GM19239 (cell line): ENCODE data around the gene SATB1.
A peak's percentile ranks its signal among the peaks of the same experiment; 100 is the strongest.

Source experiments
- DNase-seq: peaks from one replicate; pipeline ENCODE4 v3.0.0; 2011; ENCODE audit warnings: low spot score; ENCODE audit not compliant: insufficient read length
- FAIRE-seq: peaks from 2 replicates; lab custom pipeline; 2011; peaks lifted over from hg19 to GRCh38; lab: Jason Lieb, UNC

SATB1 gene

DNA sequence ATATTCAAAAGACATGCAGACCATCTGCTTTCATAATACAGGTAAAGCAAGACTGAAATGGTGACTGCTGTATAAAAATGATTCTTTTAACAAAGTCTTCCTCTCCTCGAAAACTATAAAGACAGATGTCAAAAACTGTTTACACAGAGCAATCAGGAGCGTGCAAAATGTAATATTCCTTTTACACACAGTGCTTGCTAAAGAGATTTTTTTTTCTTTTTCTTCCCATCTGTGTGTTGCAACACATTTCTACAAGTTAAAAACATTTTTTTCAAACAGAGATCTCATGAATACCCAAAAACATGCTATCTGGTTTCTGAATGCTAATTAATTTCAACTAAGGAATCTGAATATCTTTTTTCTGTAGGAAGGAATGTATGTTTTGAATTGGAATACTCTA, 22.1 kb downstream of the SATB1 start:
- no peak for DNase-seq

DNA sequence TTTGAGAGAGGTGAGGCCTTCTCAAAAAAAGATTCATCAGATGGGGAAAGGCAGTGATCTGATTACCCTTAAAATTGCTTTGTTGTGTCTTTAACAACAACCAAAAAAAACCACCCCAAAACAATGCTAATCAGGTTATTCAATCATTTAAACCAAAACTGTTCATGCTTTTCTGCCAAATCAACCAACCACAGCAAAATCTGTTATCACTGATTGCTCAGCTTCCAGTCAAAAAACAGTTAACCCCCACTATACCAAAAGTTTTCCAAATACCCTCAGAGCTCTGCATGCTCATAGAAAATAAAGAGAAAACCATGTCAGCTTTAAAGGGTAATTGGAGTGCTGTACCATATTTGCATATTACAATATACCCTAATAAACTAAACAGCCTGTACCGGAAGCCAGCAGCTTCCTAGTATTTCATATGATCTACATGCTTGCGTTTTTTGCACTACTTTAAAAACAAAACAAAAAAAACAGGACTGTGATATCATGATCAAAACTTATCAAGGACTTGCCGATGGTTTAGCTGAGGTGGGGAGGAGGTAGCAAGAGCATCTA, 22.8 kb downstream of the SATB1 start:
- no peak for DNase-seq
- no peak for FAIRE-seq

More for the DNA sequence above, 22.1 kb downstream of the SATB1 start:
- no peak for FAIRE-seq

DNA sequence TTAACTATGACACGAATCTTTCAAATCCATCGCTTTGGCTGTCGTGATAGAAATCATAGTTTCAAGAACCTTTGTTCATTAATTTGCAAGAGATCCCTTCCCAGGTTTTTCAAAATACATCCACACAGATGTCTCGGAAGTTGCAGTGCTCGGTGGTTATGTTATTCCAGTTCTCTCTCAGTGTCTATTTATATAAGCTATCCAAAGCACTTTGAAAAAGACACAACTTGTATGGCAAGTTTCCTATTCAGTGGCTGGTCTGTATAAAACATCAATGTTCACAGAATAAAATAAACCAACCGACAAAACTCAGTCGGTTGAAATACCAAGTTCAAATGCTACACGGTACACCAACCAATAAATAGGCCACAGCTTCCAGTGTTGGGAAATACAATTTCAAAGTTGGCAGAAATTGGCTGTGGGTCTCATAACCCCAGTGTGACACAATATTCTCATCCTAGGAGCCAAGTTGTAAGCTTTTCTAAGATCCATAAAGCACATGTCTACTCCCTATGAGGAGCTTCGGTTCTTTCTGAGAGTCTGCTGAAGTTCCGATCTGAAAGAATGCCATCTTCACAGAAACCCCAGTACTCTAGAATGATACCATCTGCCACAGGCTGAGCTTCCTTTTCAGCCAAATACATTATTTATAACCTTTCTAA, 23.7 kb downstream of the SATB1 start:
- FAIRE-seq, result no peak
- DNase-seq, result no peak

DNA sequence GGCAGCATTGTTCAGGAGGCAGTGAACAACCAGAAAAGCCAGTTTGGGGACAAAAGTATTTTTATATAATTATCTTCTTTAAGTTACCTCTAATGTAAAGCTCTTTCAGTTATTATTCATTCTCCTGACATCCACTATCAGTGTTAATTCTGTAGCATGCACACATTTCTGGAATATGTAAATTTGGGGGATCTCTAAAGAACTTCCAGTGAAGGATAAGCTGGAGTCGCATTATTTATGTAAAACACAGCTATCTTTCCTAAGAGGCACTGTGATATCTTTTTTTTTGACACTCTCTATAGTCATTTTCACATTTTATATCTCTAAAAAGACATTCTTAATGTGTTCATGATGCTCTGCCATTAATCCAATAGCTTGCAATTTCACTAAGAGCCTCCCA, 26.7 kb downstream of the SATB1 start:
- DNase-seq (no peak), FAIRE-seq (no peak)

DNA sequence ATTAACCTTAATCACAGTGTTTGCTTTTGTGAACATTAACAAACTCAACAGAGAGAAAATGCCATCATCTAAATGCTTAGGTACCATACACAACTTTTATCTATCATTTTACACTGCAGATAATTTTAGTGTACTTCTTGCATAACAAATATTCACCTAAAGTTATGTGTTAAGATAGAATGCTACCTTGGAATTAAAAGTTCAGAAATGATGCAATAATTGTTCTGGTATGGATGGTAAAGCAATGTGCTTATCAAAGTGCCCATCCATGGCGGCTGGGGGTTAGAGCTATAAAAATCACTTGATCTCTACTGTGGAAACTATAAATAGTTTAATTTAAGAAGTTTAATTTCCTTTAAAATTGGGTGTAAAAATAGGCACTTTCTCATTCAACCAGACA, 28.7 kb downstream of the SATB1 start:
- DNase-seq (no peak), FAIRE-seq (no peak)

DNA sequence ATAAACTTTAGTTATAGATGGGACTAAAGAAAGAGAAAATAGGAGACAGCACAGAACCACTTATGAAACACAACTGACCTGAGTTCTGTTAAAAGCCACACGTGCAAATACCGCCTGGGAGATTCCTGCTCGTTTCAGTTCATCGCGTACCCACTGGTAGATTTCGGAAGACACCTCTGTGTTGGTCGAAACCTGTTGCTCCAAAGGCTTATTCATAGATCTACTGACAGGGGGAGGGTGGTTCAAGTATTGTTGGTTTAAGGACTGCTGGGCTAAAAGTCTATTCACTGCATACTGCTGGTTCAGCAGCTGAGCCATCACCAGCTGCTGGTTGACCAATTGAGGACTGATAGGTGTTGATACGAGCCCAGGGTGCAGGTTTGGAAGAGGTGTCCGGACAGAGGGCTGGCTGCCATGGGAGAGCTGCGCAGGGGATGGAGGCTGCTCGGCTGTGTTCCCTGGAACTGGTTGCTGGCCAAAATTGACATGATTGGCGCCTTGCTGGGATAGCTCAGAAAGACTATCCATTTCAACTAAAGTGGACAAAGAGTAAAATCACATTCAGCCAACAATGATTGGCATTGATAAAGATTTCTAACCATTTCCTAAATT, 30.6 kb downstream of the SATB1 start:
- no peak for FAIRE-seq
- DNase-seq, result no peak

DNA sequence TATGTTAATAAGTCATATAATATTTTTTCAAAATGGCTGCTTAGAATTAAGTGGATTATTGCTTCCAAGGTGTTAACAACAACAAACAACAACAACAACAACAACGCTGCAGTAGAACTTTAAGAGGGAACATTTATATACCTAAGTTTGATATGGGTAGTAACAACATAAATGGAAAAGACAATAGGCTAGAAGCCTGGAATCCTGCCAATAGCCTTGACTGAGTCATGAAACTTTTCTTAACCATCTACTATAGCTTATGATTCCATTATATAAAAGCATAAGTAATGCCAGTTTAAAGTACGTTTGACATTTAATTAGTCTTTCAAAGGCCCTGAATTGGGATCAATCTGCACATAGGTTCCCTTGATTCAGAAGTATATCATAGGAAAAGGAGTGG, 31.2 kb downstream of the SATB1 start:
- no peak for DNase-seq

DNA sequence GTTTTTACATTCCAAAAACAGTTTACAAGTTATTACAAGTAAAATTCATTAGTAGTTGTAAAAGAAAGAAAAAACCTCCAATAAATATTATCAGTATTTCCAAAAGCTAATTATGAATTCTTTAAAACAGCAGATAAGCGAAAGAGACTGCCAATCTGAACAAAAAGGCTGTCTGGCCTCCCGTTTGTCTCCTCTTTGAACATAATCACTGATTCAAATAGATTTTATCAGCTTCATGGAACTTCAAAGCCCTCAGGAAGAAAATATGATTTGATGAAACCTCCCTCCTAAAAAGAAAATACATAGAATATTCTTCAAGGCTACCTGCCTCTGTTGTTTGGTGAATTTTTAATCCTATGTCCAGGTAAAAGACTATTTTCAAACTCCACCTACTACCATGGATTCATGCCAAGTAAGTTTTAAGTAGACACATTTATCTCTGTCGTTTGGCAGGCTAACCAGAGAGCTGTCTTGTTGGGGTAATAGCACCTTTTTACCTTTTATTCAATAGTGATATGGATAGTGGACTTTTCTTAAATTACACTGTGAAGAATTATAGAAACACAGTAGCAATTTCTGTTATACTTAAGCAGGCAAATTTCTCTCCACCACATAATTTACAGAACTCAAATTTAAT, 35.0 kb downstream of the SATB1 start:
- FAIRE-seq (no peak), DNase-seq (no peak)

More for the DNA sequence above, 31.2 kb downstream of the SATB1 start:
- no peak for FAIRE-seq

DNA sequence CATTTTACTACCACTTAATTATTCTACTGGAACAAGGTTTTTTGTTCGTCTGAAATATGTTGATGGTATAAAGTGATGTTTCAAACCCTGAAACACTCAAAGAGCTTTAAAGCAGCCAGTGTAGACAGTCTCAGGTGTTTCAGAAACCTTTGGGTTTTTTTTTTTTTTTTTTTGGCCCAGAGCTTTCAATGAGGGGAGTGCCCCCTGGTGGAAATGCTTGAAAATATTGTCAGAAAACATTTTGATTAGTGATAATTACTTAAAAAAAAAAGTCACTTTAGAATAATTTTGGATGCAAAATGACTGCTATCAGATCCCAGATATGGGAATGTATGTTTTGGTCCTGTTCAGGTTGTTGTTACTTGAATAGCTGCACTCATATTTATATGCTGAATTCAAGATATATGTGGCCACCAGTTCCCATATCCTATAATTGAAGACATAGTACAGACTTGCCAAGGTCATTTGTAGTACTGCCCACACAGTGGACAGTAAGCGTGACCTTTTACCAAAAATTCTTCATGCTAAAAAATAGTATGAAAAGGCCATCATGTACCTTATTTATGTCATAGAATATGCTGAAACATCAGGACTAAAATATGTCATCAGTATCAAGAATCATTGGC, 35.9 kb downstream of the SATB1 start:
- FAIRE-seq (peak; percentile 84), DNase-seq (no peak)

DNA sequence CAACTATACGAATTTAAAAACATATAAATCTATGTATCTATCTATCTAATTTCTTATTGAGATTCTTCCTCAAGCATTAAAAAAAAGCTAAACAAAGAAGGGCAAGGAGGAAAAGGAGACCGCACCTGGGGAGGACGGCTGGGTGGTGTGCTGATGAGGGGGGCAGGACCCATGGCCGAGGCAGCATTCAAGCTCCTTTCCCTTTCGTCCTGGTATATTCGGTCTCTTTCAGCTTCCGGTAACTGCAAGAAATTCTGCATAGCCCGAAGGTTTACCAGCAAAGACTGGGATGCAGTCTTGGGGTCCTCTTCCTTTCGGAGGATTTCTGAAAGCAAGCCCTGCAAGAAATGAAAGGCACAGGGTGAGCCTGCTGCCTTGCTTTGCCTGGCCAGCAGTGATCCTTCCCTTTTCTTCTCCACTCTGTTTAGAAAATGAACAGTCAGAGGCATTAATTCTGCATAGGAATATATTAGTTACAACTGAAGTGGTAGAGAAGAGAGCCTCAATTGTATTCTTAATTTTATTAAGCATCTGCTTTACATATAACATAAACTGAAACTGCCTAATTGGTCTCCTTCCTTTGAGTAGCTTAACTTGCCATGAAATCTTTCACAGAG, 38.8 kb downstream of the SATB1 start:
- no peak for FAIRE-seq
- no peak for DNase-seq

DNA sequence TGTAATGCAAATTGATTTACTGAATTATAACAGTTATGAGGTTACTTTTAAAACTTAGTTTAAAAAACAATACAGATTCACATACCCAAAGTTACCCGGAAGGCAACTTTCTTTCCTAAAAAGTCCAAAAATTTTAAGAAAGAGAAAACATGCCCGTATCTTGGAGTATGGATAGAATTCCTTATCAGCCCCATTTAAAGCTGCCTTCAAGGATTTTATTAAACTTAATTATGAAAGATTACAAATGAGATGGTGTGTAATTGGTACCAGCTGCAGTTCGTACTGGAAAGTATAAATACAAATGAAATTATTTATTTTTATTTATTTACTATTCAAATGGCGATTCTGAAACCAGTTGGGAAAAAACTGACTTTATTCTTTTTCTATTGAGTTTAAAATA, 39.4 kb downstream of the SATB1 start:
- DNase-seq, result no peak
- FAIRE-seq, result no peak

DNA sequence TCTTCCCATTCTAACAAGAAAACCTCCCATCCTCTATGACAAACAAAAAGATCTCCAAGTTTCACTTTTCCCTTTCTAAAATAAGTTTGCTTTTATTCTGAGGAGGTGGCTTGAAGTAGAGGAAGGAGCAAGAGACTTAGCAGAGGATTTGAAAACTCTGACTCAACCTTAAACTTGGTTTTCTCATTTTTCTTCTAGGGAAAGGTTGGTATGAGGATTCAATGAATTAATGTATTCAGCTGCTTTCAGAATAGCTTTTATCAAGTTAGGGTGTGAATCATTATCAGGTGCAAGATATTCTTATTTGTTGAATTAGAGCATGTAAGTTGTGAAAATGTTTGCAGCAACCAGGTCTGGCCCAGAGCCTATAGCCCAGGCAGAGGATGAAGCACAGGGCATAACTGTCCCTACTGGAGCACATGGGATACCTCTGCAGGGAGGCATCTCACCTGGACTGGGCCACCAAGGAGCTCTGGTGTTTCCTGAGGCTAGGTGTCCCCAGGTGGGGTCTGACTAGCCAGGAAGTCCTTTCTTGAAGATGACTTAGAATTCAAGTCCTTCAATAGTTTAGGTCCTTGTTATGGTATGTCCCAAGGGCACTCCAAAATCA, 42.3 kb downstream of the SATB1 start:
- no peak for FAIRE-seq

DNA sequence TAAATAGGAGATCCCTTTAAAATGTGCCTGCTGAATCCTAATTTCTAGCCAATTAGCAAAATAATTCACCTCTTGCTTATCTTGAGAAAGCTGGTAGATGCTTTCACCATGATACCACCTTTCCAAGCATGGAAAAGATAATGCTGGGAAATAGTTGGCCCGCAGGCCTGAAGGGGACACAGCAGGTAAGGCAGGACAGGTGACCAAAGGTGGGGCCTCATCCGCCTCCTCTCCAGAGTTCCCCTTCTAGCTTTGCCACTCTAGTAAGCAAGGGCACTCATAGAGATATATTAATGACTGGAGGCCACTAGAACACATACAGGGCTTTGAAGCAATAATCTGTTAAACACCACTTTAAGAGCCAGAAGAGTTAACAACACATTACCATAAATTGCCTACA, 45.5 kb downstream of the SATB1 start:
- DNase-seq, result no peak
- FAIRE-seq, result no peak

More for the DNA sequence above, 42.3 kb downstream of the SATB1 start:
- DNase-seq, result no peak

DNA sequence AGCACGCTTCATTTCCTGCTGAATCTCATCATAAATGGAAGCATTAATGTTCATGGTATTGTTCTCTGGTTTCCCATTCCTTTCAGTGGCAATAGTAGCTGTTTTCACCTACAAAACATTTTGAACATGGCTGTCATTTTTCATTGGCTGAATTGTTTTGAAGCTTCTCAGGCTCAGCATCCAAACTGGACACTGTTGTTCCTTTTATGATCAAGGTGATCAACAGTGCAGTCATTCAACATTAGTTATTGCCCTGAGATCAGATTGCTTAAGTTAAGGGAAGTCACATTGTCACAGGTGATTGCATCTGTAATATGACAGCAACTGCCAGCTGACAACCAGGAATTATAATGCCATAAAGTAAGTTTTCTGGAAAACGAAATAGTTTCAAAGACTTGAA, 46.9 kb downstream of the SATB1 start:
- no peak for FAIRE-seq
- DNase-seq, result no peak

DNA sequence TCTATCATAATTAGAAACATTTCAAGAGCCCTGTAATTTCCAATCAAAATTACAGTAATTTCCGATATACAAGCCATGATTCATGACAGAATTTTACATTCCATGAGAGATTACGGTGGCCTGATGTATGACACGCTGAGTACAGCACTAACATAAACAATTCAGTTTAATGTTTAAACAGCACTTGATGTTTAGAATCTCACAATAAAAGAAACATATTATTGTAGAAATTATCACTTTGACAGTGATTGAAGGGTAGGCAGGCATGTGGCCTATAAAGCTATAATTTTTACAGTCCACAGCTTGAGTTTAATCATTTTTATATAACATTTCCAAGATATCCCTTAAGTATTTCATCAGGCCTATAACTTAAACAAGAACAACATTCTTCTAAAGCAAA, 48.5 kb downstream of the SATB1 start:
- no peak for FAIRE-seq
- no peak for DNase-seq

DNA sequence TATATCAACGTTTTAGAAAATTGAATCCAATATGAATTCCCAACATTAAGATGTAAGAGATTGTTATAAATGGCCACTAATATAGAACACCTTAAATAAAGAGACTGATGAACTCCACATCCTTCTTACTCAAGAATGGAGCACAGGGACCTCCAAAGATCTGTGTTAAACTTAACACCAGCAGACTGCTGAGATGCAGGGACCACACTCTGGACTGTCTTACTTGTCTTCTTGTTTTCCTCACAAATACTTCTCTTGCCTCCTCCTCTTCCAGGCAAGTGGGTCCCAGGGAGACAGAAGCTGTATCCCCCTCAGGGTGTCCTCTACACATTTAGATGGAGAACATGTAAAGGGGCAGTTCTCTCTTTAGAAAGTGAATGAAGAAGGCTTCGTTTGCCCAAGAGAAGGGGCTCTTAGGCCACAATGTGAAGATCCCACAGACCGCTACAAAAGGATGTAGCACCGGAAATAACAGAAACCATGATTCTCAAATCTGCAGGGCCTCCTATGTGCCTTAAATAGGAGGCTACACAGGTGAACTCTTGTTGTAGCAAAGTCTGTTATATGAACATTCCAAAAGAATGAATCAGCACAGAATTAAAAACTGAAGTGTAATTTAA, 52.2 kb downstream of the SATB1 start:
- DNase-seq (no peak), FAIRE-seq (no peak)

DNA sequence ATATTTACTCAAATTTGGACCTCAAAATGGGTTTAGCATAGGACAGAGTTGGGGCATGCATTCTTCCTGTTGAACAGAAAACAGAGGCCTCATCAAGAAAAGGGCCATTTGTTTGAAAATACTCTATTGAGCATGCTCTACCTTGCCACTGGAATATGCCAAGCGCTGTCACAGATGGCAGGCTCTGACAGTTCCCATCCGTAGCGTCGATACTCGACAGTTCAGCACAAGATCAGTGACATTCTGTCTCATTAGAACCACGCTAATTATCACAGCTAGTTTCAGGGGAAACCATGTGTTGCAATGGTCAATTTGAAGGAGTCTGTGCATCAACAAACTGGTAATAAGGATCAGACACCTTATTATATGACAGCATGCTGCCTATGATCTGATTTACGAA, 54.5 kb downstream of the SATB1 start:
- FAIRE-seq (no peak), DNase-seq (no peak)

DNA sequence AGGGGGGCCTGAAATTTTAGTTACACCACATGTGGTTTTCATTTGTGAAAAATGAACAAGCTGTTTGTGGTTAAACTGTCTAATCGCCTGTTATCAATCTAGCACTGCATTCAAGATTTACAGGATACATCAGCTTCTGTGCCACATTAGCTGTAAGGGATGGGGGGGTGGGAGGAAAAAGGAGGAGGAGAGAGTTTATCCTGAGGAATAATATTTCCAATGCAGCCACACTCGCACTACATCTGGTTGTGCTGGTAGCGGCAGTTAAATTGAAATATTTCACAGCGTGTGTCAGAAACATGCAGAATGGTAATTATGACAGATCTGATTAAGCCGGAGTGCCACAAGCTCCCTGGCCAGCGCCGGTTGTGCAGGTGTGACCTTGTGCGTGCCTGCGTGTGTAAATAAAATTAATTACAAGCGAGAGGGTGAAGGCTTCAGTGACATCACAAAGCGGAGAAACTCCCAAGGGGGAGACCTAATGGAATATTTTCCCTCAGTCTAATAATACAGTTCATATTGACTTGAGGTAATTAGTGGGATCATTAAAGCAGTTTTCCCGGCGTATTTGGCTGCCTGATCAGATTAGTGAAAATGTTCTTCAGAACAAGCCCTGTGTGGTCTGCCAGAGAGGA, 55.5 kb downstream of the SATB1 start:
- DNase-seq (no peak), FAIRE-seq (no peak)

DNA sequence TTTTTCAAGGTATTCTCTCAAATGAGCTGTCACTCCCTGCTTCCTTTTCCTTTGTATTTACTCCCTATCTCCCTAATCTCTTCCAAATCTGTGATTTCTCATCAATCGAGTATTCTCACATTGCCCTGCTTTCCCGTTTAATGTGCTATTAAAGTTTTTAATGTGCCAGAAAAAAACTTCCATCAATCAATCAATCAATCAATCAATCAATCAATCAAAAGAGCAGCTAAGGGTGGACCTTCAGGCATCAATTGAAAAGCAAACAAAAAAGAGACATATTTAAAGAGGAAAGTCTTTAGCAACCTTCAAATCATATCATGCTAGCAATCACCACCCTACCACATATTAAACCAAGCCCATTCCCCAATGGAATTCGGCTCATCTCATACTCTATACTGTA, 58.9 kb downstream of the SATB1 start:
- DNase-seq (no peak), FAIRE-seq (no peak)
